Sigmoid colon (tissue), 7 donors: ENCODE data around the gene CFAP161. TPM values are rescaled to one million over a fixed set of nuclear protein-coding genes. Genes with fewer than 3 reads are reported as not detected.

Source experiments
- DNase-seq: peaks from one replicate; pipeline ENCODE4 v3.0.0-alpha.2; 2019
- H3K27ac ChIP-seq, 4 donors: fragments of 200-600 bp; sonication (generic); one replicate each; pipeline ENCODE4 v1.5.1; 2016 to 2019; ENCODE audit warnings: mild to moderate bottlenecking in 1 of 4
- H3K27me3 ChIP-seq, 3 donors: fragments of 200-600 bp; sonication (generic); one replicate each; pipeline ENCODE4 v1.5.1; 2019; ENCODE audit warnings: mild to moderate bottlenecking in 1 of 3
- H3K36me3 ChIP-seq, 4 donors: fragments of 200-600 bp; sonication (generic); one replicate each; pipeline ENCODE4 v1.5.1; 2016 to 2019
- H3K4me1 ChIP-seq, 4 donors: fragments of 200-600 bp; sonication (generic); one replicate each; pipeline ENCODE4 v1.5.1; 2017 to 2019
- H3K4me3 ChIP-seq, 4 donors: fragments of 200-600 bp; sonication (generic); one replicate each; pipeline ENCODE4 v1.5.1; 2017 to 2019; ENCODE audit warnings: mild to moderate bottlenecking in 2 of 4, moderate library complexity in 1 of 4
- H3K9me3 ChIP-seq, 4 donors: fragments of 200-600 bp in 3 of 4; sonication (generic) in 3 of 4; one replicate each; pipeline versions ENCODE4 v1.5.1 to v1.6.1; 2013 to 2019
- CTCF ChIP-seq, 4 experiments: fragments of 450-650 bp in 3 of 4; fragments of 200-600 bp in 1 of 4; IDR thresholded peaks; one replicate each; pipeline ENCODE4 v1.5.1; 2016 to 2019; ENCODE audit warnings: antibody characterized with exemption in 4 of 4, mild to moderate bottlenecking in 3 of 4, moderate library complexity in 2 of 4
- EP300 ChIP-seq, 4 donors: sonication (generic); formaldehyde crosslinking; IDR thresholded peaks; one replicate each; pipeline ENCODE4 v1.6.1; 2017; ENCODE audit warnings: antibody characterized with exemption in 4 of 4
- POLR2A ChIP-seq, 2 donors: fragments of 450-650 bp; IDR thresholded peaks; one replicate each; pipeline ENCODE4 v1.6.1; 2016; ENCODE audit warnings: antibody characterized with exemption in 2 of 2, mild to moderate bottlenecking in 2 of 2, moderate library complexity in 2 of 2
- POLR2AphosphoS5 ChIP-seq, 4 donors: sonication (generic); formaldehyde crosslinking; IDR thresholded peaks; one replicate each; pipeline ENCODE4 v1.6.1; 2017; ENCODE audit warnings: antibody characterized with exemption in 4 of 4
- WGBS, 2 donors: extraction: QIAGEN DNeasy Blood & Tissue Kit; methylation state at CpG; one replicate each; pipeline ENCODE4 v1.1.7; 2013; 5-methylcytosine and 5-hydroxymethylcytosine counted together
- intact Hi-C: fragments of 100-400 bp; cut with DNase I; formaldehyde crosslinking; loops from one replicate; pipeline ENCODE4 v1.15.1; 2023
- polyA plus RNA-seq, 3 donors: library from polyadenylated mRNA; stranded (reverse); fragments of 200-250 nt; gene quantifications; one replicate each; pipeline ENCODE4 v1.2.3, GENCODE V29; 2013
- total RNA-seq, 4 donors: library from RNA; depleted of rRNA; stranded (reverse); fragments of >200 nt; gene quantifications; one replicate each; pipeline ENCODE4 v1.1.0, GENCODE V29; 2016
- donor health status: healthy with polysubstance abuse.
- donor health status: Bipolar disorder and iron deficiency.
- donor health status: healthy.

The CFAP161 gene
- total and polyA plus RNA-seq, 7 donors = 2.1 TPM; not detected in 6

GRCh38 chr15:81178365-81178764 is 44.3 kb downstream of the CFAP161 start:
- TF ChIP-seq POLR2AphosphoS5 (IDR thresholded peaks at IDR 0.05) (no peak), EP300 (IDR thresholded peaks at IDR 0.05) (no peak), POLR2A (IDR thresholded peaks at IDR 0.05) (no peak), CTCF (IDR thresholded peaks at IDR 0.05) (no peak)

DNA sequence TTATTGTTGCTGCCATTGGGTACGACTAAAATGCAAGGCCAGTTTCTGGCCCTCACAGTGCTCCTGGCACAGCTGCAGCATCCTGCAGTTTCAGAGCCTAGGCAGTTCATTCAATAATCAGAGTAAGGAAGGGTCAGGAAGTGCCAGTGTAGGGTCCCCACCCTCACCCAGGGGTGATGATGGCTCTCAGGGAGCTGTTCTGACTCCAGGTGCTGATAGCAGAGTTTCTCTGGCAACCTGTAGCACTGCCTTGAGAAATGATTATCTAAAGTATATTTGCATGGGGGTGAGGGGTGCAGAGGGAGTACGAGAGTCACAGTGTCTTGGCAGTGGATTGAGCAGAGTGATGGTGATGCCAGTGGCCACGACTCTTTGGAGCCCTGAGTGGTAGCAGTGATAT is 47.1 kb downstream of the CFAP161 start:
- 49 to 71% methylated on average over 3 of the region's 3 CpGs for WGBS, 2 donors
- DNase-seq = no peak

More at GRCh38 chr15:81178365-81178764, 44.3 kb downstream of the CFAP161 start:
- Histone ChIP-seq H3K27ac (no peak overlapping the region), H3K27me3 (no peaks in the 10 kb centered on the region), H3K4me1 (peaks cover 0 to 20% (median 13%) of the 10 kb centered on the region in 4 donors), H3K36me3 (no peaks in the 10 kb centered on the region), H3K9me3 (no peaks in the 10 kb centered on the region), H3K4me3 (no peak overlapping the region)
- WGBS, 2 donors = 58 to 85% methylated on average over 2 of the region's 2 CpGs
- DNase-seq = no peak
- intact Hi-C loops = no loop called here

DNA sequence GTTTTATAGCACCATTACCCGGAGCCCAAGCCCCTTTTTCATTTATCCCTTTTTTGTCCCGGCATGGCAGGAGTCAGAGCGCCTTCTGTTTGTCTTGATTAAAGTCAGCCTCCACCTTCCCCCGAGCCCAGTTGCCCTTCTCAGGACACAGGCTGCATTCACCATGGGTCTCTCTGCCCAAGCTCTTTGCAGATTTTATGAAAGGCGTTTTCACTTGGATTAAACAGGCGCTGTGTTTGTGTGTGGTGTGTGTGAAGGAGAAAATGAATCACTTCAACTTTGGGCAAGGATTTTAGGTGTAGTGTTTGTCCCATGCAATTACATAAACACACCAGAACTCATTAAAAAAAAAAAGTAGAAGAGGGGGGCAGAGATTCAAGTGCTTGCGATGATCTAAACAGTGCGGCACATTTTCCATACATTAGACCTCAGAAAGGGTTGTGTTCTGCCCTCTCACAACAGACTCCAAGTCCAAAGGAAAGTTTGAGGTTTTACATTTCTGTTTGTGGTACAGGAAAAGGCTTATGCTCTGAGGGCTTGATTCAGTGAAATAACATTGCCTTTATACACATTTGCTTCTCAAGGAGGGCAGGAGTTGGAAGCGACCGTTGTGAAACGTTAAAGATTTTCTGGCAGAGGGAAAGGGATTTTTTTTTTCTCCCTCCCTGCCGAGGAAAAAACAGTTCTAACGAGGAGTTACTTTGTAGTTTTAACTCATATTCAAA is 48.1 kb downstream of the CFAP161 start:
- Histone ChIP-seq H3K27ac (peak overlapping the region; percentile 35 to 72 (median 54)), H3K4me3 (peak overlapping the region; percentile 10 to 40 (median 30)), H3K36me3 (no peaks in the 10 kb centered on the region), H3K4me1 (peaks cover 0 to 20% (median 13%) of the 10 kb centered on the region in 4 donors), H3K9me3 (no peaks in the 10 kb centered on the region), H3K27me3 (no peaks in the 10 kb centered on the region)
- DNase-seq = no peak
- WGBS, 2 donors = 43 to 50% methylated on average over 13 of the region's 13 CpGs
- intact Hi-C loops = no loop called here
- peak in 1 of 4 donors; percentile 2 for TF ChIP-seq POLR2AphosphoS5 (IDR thresholded peaks at IDR 0.05)
- TF ChIP-seq EP300 (IDR thresholded peaks at IDR 0.05) = no peak

More for the DNA sequence above, 47.1 kb downstream of the CFAP161 start:
- H3K9me3 ChIP-seq = no peaks in the 10 kb centered on the region
- intact Hi-C loops = no loop called here
- TF ChIP-seq CTCF (IDR thresholded peaks at IDR 0.05) (no peak), POLR2A (IDR thresholded peaks at IDR 0.05) (no peak), POLR2AphosphoS5 (IDR thresholded peaks at IDR 0.05) (no peak), EP300 (IDR thresholded peaks at IDR 0.05) (no peak)
- no peaks in the 10 kb centered on the region for H3K27me3 ChIP-seq
- H3K4me1 ChIP-seq = peaks cover 0 to 20% (median 13%) of the 10 kb centered on the region in 4 donors
- no peaks in the 10 kb centered on the region for H3K36me3 ChIP-seq
- H3K4me3 ChIP-seq = no peak overlapping the region
- H3K27ac ChIP-seq = peak overlapping the region; percentile 25 to 72 (median 38)

GRCh38 chr15:81182756-81183438 is 48.8 kb downstream of the CFAP161 start:
- DNase-seq = peak; percentile 70
- H3K27me3 ChIP-seq = no peaks in the 10 kb centered on the region
- H3K36me3 ChIP-seq = no peaks in the 10 kb centered on the region
- H3K4me1 ChIP-seq = peaks cover 0 to 20% (median 13%) of the 10 kb centered on the region in 4 donors
- 41 to 46% methylated on average over 13 of the region's 13 CpGs for WGBS, 2 donors
- H3K9me3 ChIP-seq = no peaks in the 10 kb centered on the region
- no peak for TF ChIP-seq CTCF (IDR thresholded peaks at IDR 0.05)
- peak overlapping the region; percentile 10 to 40 (median 30) for H3K4me3 ChIP-seq
- H3K27ac ChIP-seq = peak overlapping the region; percentile 35 to 72 (median 54)
- intact Hi-C loops = no loop called here

DNA sequence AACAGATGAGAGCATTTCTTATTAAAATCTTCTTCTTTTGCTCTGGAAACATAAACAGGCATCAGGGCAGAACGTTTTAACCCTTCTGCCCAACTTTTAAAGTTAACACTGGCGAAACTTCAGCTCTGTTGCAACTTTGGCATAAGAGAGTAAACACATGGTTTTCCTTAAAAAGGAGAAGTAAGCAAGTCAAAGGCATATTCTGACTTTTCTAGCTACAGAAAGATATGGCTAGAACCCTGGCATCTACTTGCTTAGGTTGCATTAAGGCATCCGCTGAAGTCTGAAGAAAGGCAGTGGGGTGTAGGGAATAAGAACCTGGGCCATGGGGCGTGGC is 49.3 kb downstream of the CFAP161 start:
- Histone ChIP-seq H3K4me3 (peak overlapping the region; percentile 10 to 40 (median 30)), H3K4me1 (peaks cover 0 to 20% (median 13%) of the 10 kb centered on the region in 4 donors), H3K36me3 (no peaks in the 10 kb centered on the region), H3K27me3 (no peaks in the 10 kb centered on the region), H3K27ac (peak overlapping the region; percentile 49 to 72 (median 56)), H3K9me3 (no peaks in the 10 kb centered on the region)
- DNase-seq = no peak
- no peak for TF ChIP-seq CTCF (IDR thresholded peaks at IDR 0.05)
- intact Hi-C loops = no loop called here
- 61 to 64% methylated on average over 4 of the region's 4 CpGs for WGBS, 2 donors
